ENCODE results near the gene SAA1. TPM values are rescaled to one million over a fixed set of nuclear protein-coding genes. Genes with fewer than 3 reads are reported as not detected.
"Not testable (repeated sequence)": the region's sequence is repeated elsewhere in the genome, so short reads cannot be mapped to it uniquely, and the experiment has no call there.

Gene SAA1
- total RNA-seq, 1 donor from 2014 or later: 2.8 TPM

DNA sequence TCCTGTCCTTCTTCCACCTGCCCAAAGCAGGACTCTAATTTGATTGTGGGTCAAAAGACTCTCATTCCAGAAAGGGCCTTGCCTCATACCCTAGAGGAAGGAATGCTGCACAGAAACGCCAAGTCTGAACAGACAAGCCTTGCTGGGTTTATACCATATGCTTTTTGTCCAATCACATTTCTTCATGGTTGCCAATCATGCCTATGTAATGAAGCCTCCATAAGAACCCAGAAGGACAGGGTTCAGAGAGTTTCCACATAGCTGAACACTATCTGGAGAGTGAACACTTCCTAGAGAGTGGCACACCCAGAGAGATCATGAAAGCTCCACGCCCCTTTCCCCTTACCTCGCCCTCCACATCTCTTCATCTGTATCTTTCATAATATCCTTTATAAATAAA is 12.8 kb upstream of the SAA1 start:
- TF ChIP-seq, protein P1, sequence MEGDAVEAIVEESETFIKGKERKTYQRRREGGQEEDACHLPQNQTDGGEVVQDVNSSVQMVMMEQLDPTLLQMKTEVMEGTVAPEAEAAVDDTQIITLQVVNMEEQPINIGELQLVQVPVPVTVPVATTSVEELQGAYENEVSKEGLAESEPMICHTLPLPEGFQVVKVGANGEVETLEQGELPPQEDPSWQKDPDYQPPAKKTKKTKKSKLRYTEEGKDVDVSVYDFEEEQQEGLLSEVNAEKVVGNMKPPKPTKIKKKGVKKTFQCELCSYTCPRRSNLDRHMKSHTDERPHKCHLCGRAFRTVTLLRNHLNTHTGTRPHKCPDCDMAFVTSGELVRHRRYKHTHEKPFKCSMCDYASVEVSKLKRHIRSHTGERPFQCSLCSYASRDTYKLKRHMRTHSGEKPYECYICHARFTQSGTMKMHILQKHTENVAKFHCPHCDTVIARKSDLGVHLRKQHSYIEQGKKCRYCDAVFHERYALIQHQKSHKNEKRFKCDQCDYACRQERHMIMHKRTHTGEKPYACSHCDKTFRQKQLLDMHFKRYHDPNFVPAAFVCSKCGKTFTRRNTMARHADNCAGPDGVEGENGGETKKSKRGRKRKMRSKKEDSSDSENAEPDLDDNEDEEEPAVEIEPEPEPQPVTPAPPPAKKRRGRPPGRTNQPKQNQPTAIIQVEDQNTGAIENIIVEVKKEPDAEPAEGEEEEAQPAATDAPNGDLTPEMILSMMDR (IDR thresholded peaks at IDR 0.05; ENCODE audit: insufficient read depth, low read length, poor library complexity, severe bottlenecking): no peak
- Histone ChIP-seq H3K4me3 (ENCODE audit: low read depth, low read length) (no peak overlapping the region), H3K36me3 (ENCODE audit: control insufficient read depth, insufficient read depth, low read length) (no peaks in the 10 kb centered on the region), H3K27me3 (ENCODE audit: control insufficient read depth, insufficient read depth, low read length) (no peaks in the 10 kb centered on the region)
- no peak for DNase-seq (ENCODE audit: low read depth)

- TF ChIP-seq, protein P1 (IDR thresholded peaks at IDR 0.05; ENCODE audit: insufficient read depth, low read length, poor library complexity, severe bottlenecking): no peak
- H3K4me3 ChIP-seq (ENCODE audit: low read depth, low read length): no peak overlapping the region
- no peaks in the 10 kb centered on the region for H3K27me3 ChIP-seq (ENCODE audit: control insufficient read depth, insufficient read depth, low read length)
- DNase-seq (ENCODE audit: low read depth): no peak
- H3K36me3 ChIP-seq (ENCODE audit: control insufficient read depth, insufficient read depth, low read length): no peaks in the 10 kb centered on the region
Observed at GRCh38 chr11:18253778-18254338, 12.2 kb upstream of the SAA1 start.

GRCh38 chr11:18254781-18255361 is 11.2 kb upstream of the SAA1 start:
- TF ChIP-seq, protein P1 (IDR thresholded peaks at IDR 0.05; ENCODE audit: insufficient read depth, low read length, poor library complexity, severe bottlenecking): no peak
- H3K27me3 ChIP-seq (ENCODE audit: control insufficient read depth, insufficient read depth, low read length): no peaks in the 10 kb centered on the region

DNA sequence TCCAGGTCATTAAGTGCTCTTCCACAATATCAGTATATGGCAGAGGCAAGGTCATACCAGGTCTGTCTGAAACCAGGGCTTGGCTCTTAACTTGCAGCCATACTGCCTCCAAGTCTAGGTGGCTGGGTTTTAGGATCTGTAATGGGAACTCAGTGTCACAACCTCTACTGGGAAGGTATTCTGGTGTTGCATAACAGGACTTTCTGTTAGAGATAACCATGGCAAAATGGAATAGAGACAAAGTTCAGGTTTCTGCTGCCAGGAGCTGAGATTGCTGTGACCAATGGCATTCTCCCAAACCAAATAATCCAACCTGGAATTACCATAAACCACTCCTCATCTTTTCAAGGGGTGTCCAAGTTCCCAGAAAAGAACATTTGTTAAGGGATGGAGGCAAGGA is 6.8 kb upstream of the SAA1 start:
- DNase-seq (ENCODE audit: low read depth): no peak
- H3K4me3 ChIP-seq (ENCODE audit: low read depth, low read length): no peak overlapping the region
- H3K36me3 ChIP-seq (ENCODE audit: control insufficient read depth, insufficient read depth, low read length): no peaks in the 10 kb centered on the region
- TF ChIP-seq, protein P1 (IDR thresholded peaks at IDR 0.05; ENCODE audit: insufficient read depth, low read length, poor library complexity, severe bottlenecking): no peak
- no peaks in the 10 kb centered on the region for H3K27me3 ChIP-seq (ENCODE audit: control insufficient read depth, insufficient read depth, low read length)

More at GRCh38 chr11:18254781-18255361, 11.2 kb upstream of the SAA1 start:
- no peak for DNase-seq (ENCODE audit: low read depth)
- no peak overlapping the region for H3K4me3 ChIP-seq (ENCODE audit: low read depth, low read length)
- H3K36me3 ChIP-seq (ENCODE audit: control insufficient read depth, insufficient read depth, low read length): no peaks in the 10 kb centered on the region

GRCh38 chr11:18261721-18262120 is 4.3 kb upstream of the SAA1 start:
- no peak for DNase-seq (ENCODE audit: low read depth)
- Histone ChIP-seq H3K4me3 (ENCODE audit: low read depth, low read length) (no peak overlapping the region), H3K36me3 (ENCODE audit: control insufficient read depth, insufficient read depth, low read length) (no peaks in the 10 kb centered on the region), H3K27me3 (ENCODE audit: control insufficient read depth, insufficient read depth, low read length) (no peaks in the 10 kb centered on the region)
- TF ChIP-seq, protein P1 (IDR thresholded peaks at IDR 0.05; ENCODE audit: insufficient read depth, low read length, poor library complexity, severe bottlenecking): no peak

- H3K27me3 ChIP-seq (ENCODE audit: control insufficient read depth, insufficient read depth, low read length); DNase-seq (ENCODE audit: low read depth); H3K4me3 ChIP-seq (ENCODE audit: low read depth, low read length); H3K36me3 ChIP-seq (ENCODE audit: control insufficient read depth, insufficient read depth, low read length): not testable (repeated sequence)
Observed at GRCh38 chr11:18262681-18263350, 3.2 kb upstream of the SAA1 start.

Measured in kidney epithelial cell (primary cell).